GM21528 (cell line): ENCODE measurements around the gene WDPCP.
"Not testable (repeated sequence)": the region's sequence is repeated elsewhere in the genome, so short reads cannot be mapped to it uniquely, and the experiment has no call there.

Experiments
- ATAC-seq: cut with Tn5 transposase; IDR thresholded peaks from one replicate; pipeline ENCODE4 v1.9.1; 2021; ENCODE audit warnings: mild to moderate bottlenecking, moderate library complexity; ENCODE audit not compliant: unreplicated experiment, low FRiP score

The WDPCP gene

GRCh38 chr2:63588385-63589147 lies at the start of gene WDPCP, which contains the start of gene MDH1:
WDPCP (minus strand) TSS chr2:63588477; CDS start chr2:63588271, 206 bp downstream.
MDH1 (plus strand) TSS chr2:63588963; CDS start chr2:63589044, 81 bp downstream.
- peak; percentile 89 for ATAC-seq

GRCh38 chr2:63632382-63632781 lies 44.1 kb upstream of the WDPCP start:
- no peak for ATAC-seq

GRCh38 chr2:63631501-63631900 lies 43.2 kb upstream of the WDPCP start:
- ATAC-seq = no peak

- no peak for ATAC-seq
Observed at GRCh38 chr2:63628403-63628942, 40.2 kb upstream of the WDPCP start.

- ATAC-seq = no peak
Observed at GRCh38 chr2:63627866-63628265, 39.6 kb upstream of the WDPCP start.

- not testable (repeated sequence) for ATAC-seq
Observed at GRCh38 chr2:63623763-63624162, 35.5 kb upstream of the WDPCP start.

GRCh38 chr2:63622751-63623150 lies 34.5 kb upstream of the WDPCP start:
- no peak for ATAC-seq

- ATAC-seq = no peak
Observed at GRCh38 chr2:63619328-63619727, 31.1 kb upstream of the WDPCP start.

GRCh38 chr2:63617366-63617765 lies 29.1 kb upstream of the WDPCP start:
- no peak for ATAC-seq

- no peak for ATAC-seq
Observed at GRCh38 chr2:63614983-63615945, 27.0 kb upstream of the WDPCP start.

- ATAC-seq = no peak
Observed at GRCh38 chr2:63614448-63614968, 26.2 kb upstream of the WDPCP start.

- no peak for ATAC-seq
Observed at GRCh38 chr2:63613391-63613901, 25.2 kb upstream of the WDPCP start.

- ATAC-seq = no peak
Observed at GRCh38 chr2:63610525-63610924, 22.2 kb upstream of the WDPCP start.

GRCh38 chr2:63608865-63609264 lies 20.6 kb upstream of the WDPCP start:
- not testable (repeated sequence) for ATAC-seq

- no peak for ATAC-seq
Observed at GRCh38 chr2:63604666-63605065, 16.4 kb upstream of the WDPCP start.

GRCh38 chr2:63600881-63601460 lies 12.7 kb upstream of the WDPCP start:
- ATAC-seq = no peak

GRCh38 chr2:63598981-63599380 lies 10.7 kb upstream of the WDPCP start:
- no peak for ATAC-seq

GRCh38 chr2:63596401-63596883 lies 8.2 kb upstream of the WDPCP start:
- ATAC-seq = no peak

GRCh38 chr2:63594660-63595059 lies 6.4 kb upstream of the WDPCP start:
- no peak for ATAC-seq

GRCh38 chr2:63591566-63592175 lies 3.4 kb upstream of the WDPCP start:
- ATAC-seq = no peak
